Measurements from ENCODE around the gene PGA5.
"Not testable (repeated sequence)": the region's sequence is repeated elsewhere in the genome, so short reads cannot be mapped to it uniquely, and the experiment has no call there.

Gene PGA5

GRCh38 chr11:61229458-61229857 is 11.5 kb upstream of the PGA5 start:
- not testable (repeated sequence) for DNase-seq

- DNase-seq, result not testable (repeated sequence)
Measured at GRCh38 chr11:61231033-61231432, 9.9 kb upstream of the PGA5 start.

GRCh38 chr11:61231585-61231984 is 9.4 kb upstream of the PGA5 start:
- not testable (repeated sequence) for DNase-seq

DNA sequence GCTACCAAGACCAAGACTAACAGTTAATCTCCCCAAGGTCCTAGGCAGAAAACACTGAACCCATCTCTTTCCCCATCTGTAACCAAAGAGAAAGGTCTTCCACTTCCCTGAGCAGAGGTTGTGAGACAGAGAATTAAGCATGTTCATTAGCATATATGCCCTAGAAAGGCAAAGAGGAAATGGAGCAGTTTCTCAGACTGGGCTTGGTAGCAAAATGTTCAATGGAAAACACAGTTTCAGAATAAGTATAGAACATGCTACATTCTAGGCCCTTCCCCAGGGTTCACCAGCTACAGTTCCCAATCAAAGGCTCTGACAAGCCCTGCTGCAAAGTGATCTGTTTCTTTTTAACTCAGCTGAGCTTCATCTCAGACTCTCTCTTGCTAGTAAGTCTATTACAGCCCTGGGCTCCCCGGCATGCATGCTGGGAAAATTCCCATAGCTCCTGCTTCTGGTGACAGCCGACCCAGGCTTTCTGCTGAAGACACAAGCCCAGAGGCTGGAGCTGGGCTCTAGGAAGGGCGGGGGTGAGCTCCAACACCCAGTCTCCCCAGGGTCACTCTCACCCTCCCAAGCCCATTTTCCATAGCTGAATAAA is 8.3 kb upstream of the PGA5 start:
- not testable (repeated sequence) for DNase-seq

DNA sequence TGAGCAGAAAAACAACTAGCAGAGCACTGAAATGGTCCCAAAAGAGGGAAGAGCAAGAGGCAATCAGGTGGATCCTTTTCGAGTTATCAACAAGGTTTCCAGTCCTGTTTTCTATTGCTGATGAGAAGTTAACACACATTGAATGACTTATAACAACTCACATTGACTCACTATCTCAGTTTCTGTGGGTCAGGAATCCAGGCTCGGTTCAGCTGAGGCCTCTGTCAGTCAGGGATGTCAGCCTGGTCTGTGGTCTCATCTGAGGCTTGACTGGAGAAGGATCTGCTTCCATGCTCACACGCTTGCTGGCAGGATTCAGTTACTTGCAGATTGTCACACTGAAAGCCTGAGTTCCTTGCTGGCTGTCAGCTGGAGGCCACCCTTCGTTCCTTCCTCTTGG is 3.8 kb upstream of the PGA5 start:
- not testable (repeated sequence) for DNase-seq

DNA sequence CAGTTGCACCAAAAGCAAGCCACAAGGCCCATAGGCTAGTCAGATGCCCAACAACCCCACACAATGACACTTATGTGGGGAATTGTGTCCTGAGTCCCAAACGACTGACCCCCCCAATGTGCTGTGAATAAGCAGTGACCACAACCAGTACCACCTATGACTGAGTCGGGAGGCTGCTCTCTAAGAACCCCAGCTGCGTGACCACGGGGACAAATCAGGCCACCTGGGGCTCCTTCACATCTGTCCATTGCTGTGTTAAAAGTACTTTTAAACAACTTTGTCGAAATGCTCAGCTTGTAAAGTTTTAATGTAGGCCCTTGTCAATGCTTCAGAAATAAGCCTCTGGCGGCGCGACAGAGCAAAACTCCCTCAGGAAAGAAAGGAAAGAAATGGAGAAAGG is 687 bp upstream of the PGA5 start:
- not testable (repeated sequence) for DNase-seq

- DNase-seq, result not testable (repeated sequence)
Measured at GRCh38 chr11:61241526-61241925, 551 bp downstream of the PGA5 start.

DNA sequence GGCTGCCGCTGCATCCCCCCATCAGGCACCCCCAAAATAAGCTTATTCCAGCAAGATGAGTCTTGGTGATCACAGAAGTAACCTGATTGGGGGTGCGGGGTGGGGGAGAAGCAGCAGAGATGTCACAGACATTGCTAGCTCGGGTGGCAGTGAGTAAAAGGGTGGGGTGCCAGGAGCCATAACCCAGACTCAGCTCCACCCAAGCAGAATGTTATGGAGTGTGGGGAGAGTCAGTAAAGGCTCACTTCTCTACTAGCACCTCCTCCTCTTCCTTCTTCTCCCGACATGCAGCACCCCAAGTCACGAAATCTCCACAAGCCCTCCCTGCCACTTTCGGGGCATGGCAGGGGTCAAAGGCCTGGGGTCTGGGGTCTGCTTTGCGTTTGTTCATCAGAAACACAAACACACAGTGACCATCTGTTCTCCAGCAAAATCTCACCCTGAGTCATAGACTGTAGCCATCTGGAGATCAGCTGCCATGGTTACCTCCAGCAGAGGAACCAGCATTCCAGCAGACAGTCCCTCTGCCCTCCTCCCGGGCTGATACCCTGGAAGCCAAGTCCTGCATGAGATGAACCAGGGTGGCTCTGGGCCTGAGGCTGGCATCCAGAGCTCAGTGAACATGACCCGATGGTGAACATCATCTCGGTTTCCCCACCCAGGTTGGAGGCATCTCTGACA is 4.4 kb downstream of the PGA5 start:
- not testable (repeated sequence) for DNase-seq

DNA sequence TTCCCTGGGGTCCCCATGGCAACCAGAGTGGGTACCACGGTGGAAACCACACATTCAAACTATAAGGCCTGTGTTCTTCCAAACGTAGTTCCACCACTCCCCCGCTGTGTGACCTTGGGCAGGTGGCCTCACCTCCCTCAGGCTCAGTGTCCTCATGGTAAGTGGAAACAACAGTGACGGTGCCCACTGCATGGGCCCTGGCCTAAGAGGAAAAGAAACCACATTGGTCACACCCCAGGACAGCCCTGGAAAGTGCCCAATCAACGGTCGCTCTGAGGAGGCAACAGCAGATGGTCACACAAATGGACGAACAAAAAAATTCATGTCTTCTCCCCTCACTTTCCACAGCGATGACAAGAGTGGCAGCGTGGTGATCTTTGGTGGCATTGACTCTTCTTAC is 7.1 kb downstream of the PGA5 start:
- not testable (repeated sequence) for DNase-seq

- not testable (repeated sequence) for DNase-seq
Measured at GRCh38 chr11:61249201-61249600, 8.2 kb downstream of the PGA5 start.

DNA sequence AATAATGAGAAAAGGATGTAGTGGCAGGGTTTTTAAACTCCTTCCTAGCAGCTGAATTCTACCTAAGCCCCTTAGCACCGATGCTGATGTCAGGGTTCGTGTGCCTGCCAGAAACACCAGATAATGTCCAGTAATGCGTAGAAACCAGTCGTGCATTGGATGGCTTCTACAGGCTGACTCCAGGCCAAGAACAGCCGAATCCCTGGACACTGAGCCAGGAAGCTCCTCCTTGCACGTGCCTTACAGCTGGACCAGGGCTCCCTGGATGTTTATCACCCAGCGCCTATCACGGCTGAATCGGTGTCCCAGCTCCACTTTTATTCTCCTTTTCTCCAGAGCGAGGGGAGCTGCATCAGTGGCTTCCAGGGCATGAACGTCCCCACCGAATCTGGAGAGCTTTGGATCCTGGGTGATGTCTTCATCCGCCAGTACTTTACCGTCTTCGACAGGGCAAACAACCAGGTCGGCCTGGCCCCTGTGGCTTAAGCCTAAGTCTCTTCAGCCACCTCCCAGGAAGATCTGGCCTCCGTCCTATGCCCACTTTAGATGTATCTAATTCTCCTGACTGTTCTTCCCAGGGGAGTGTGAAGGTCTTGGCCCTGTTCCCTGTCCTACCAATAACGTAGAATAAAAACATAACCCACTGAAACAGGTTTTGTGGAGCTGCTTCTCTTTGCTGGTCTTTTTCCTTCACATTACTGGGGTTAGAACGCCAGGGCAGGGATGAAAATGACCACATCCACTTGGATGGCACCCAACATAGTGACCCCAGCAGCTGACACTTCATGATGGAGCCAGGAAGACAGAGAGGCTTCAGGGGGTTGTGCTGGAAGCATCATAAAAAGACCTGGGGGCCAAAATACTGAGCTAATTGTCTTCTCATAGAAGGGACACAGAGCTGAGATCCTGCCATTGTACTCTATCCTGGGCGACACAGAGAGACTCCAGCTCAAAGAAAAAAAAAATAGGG is 10.1 kb downstream of the PGA5 start:
- DNase-seq, result not testable (repeated sequence)

DNA sequence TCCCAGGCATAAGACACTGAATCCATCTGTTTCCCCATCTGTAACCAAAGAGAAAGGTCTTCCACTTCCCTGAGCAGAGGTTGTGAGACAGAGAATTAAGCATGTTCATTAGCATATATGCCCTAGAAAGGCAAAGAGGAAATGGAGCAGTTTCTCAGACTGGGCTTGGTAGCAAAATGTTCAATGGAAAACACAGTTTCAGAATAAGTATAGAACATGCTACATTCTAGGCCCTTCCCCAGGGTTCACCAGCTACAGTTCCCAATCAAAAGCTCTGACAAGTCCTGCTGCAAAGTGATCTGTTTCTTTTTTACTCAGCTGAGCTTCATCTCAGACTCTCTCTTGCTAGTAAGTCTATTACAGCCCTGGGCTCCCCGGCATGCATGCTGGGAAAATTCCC is 11.4 kb downstream of the PGA5 start:
- not testable (repeated sequence) for DNase-seq

GRCh38 chr11:61254403-61255025 is 13.5 kb downstream of the PGA5 start:
- DNase-seq, result peak; percentile 88

DNA sequence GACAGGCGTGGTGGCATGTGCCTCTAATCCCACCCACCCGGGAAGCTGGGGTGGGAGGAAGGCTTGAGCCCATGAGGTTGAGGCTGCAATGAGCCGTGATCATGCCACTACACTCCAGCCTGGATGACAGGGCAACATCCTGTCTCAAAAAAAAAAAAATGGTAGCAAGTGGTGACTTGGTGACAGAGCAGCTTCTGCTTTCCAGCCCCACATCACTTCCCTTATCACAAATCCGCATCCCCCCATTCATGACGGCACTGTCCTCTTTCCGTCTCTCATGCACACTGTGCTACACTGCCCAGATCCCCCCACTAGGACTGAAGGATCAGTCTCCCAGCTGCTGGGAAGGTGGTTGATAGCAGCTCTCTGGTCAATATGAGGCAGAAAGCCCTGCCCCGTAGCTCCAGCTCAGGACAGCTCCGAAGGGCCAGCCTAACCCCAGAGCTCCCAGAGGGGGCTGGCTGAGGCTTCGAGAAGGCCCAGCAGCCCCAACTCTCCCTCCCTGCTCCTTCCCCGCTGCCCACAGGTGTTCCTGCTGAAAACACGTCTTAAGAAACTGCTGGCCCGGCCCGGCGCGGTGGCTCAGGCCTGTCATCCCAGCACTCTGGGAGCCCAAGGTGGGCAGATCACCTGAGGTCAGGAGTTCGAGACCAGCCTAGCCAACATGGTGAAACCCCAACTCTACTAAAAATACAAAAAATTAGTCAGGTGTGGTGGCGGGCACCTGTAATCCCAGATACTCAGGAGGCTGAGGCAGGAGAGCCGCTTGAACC is 15.9 kb downstream of the PGA5 start:
- DNase-seq, result no peak

DNA sequence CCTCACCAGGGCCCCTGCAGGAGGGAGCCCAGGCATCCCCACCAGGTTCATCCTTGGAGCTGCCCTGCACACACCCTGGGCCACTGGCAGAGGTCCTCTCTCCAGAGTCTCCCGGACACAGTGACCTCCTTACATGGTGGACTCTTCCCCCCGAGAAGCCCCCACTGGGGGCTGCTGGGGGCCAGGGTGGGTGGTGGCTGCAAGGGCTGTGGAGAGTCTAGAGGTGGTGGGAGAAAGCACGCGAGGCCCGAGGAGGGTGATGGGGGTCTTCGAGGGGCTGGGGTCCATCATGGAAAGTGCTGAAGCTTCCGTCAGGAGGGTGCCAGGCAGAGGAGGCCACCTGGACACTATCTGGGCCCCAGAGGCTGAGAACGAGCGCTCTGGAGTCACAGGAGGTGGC is 17.6 kb downstream of the PGA5 start:
- DNase-seq, result no peak

- DNase-seq, result no peak
Measured at GRCh38 chr11:61259363-61259762, 18.4 kb downstream of the PGA5 start.

GRCh38 chr11:61264371-61264770 is 23.4 kb downstream of the PGA5 start:
- DNase-seq, result no peak

GRCh38 chr11:61264795-61265194 is 23.8 kb downstream of the PGA5 start:
- no peak for DNase-seq

DNA sequence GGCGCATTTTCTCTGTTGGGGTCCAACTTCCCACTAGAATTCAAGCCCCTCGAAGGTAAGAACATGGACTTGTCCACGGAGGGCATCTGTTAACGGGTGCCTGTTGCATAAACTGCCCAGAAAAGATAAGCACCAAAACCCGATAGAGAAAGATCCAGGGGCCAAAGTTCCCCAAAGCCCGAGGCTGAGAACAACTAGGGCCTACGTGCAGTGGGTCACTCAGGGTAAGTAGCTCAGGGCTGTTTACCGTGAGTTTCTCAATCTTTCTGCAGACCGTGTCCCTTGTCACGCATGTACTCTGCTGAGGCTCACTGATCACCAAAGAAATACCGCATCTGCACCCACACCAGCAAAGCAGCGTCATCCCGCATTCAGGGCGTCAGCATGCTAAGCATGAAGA is 24.4 kb downstream of the PGA5 start:
- no peak for DNase-seq

DNA sequence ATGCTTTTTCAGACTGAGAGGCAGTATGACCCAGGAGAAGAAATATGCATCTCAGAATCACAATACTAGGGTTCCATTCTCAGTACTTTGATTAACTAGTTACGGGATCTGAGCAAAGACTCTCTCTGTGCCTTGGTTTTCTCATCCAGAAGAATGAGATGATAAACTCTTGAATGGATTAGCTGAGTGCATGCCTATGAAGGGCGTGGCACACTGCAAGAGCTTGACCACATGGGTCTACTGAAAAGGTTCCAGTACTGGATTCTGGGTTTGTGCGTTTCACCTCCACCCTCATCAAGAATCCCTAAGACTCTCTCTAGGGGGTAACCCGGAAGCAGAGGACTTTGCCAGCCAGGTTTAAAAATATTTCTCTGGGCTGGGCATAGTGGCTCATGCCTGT is 25.6 kb downstream of the PGA5 start:
- DNase-seq, result no peak

GRCh38 chr11:61267437-61267841 is 26.5 kb downstream of the PGA5 start:
- DNase-seq, result no peak

- no peak for DNase-seq
Measured at GRCh38 chr11:61268588-61269250, 27.7 kb downstream of the PGA5 start.

Data from islet precursor cell (in vitro differentiated cells).